ENCODE data around the gene PEAR1. TPM values are rescaled to one million over a fixed set of nuclear protein-coding genes. Genes with fewer than 3 reads are reported as not detected.

PEAR1 gene
- total RNA-seq, 1 donor from 2014 or later, result 19.0 TPM

GRCh38 chr1:156864796-156865195, 28.7 kb upstream of the PEAR1 start:
- H3K4me3 ChIP-seq (ENCODE audit: low read depth, low read length), result no peak overlapping the region
- no peak for TF ChIP-seq CTCF (conservative IDR thresholded peaks at IDR 0.05; ENCODE audit: low read depth, low read length)
- DNase-seq (ENCODE audit: low read depth), result no peak

GRCh38 chr1:156865258-156865657, 28.3 kb upstream of the PEAR1 start:
- TF ChIP-seq CTCF (conservative IDR thresholded peaks at IDR 0.05; ENCODE audit: low read depth, low read length), result no peak

GRCh38 chr1:156865865-156866248, 27.7 kb upstream of the PEAR1 start:
- TF ChIP-seq CTCF (conservative IDR thresholded peaks at IDR 0.05; ENCODE audit: low read depth, low read length), result no peak
- H3K4me3 ChIP-seq (ENCODE audit: low read depth, low read length), result no peak overlapping the region
- no peak for DNase-seq (ENCODE audit: low read depth)

More at GRCh38 chr1:156865258-156865657, 28.3 kb upstream of the PEAR1 start:
- no peak for DNase-seq (ENCODE audit: low read depth)
- H3K4me3 ChIP-seq (ENCODE audit: low read depth, low read length), result no peak overlapping the region

GRCh38 chr1:156866249-156866909, 27.1 kb upstream of the PEAR1 start:
- no peak for DNase-seq (ENCODE audit: low read depth)
- TF ChIP-seq CTCF (conservative IDR thresholded peaks at IDR 0.05; ENCODE audit: low read depth, low read length), result no peak
- no peak overlapping the region for H3K4me3 ChIP-seq (ENCODE audit: low read depth, low read length)

- no peak for TF ChIP-seq CTCF (conservative IDR thresholded peaks at IDR 0.05; ENCODE audit: low read depth, low read length)
- no peak for DNase-seq (ENCODE audit: low read depth)
- H3K4me3 ChIP-seq (ENCODE audit: low read depth, low read length), result no peak overlapping the region
These were observed 25.2 kb upstream of the PEAR1 start for GRCh38 chr1:156868341-156868740.

- no peak overlapping the region for H3K4me3 ChIP-seq (ENCODE audit: low read depth, low read length)
- DNase-seq (ENCODE audit: low read depth), result no peak
- TF ChIP-seq CTCF (conservative IDR thresholded peaks at IDR 0.05; ENCODE audit: low read depth, low read length), result no peak
These were observed 24.1 kb upstream of the PEAR1 start for GRCh38 chr1:156869455-156869854.

- no peak for TF ChIP-seq CTCF (conservative IDR thresholded peaks at IDR 0.05; ENCODE audit: low read depth, low read length)
- no peak overlapping the region for H3K4me3 ChIP-seq (ENCODE audit: low read depth, low read length)
- no peak for DNase-seq (ENCODE audit: low read depth)
These were observed 19.9 kb upstream of the PEAR1 start for GRCh38 chr1:156873659-156874058.
